ENCODE measurements around the gene ZSCAN1.

Gene ZSCAN1

GRCh38 chr19:58059671-58060078 lies 25.9 kb downstream of the ZSCAN1 start:
- no peak for DNase-seq (ENCODE audit: extremely low spot score)
- no peak for TF ChIP-seq BHLHE40 (IDR thresholded peaks at IDR 0.05; ENCODE audit: borderline replicate concordance)
- TF ChIP-seq ELF4 (IDR thresholded peaks at IDR 0.05): no peak
- TF ChIP-seq ZNF384 (IDR thresholded peaks at IDR 0.05): no peak
- no peak for TF ChIP-seq FOXK2 (IDR thresholded peaks at IDR 0.05)
- no peak for TF ChIP-seq TARDBP (IDR thresholded peaks at IDR 0.05)
- TF ChIP-seq SUZ12 (IDR thresholded peaks at IDR 0.05): no peak
- TF ChIP-seq L3MBTL2 (conservative IDR thresholded peaks at IDR 0.05): no peak
- no peak for TF ChIP-seq FOXA1 (IDR thresholded peaks at IDR 0.05)
- no peak for TF ChIP-seq PKNOX1 (IDR thresholded peaks at IDR 0.05)
- TF ChIP-seq ARNT (IDR thresholded peaks at IDR 0.05): no peak
- no peak for TF ChIP-seq HDGF (IDR thresholded peaks at IDR 0.05; ENCODE audit: borderline replicate concordance)
- no peak for TF ChIP-seq SP1 (IDR thresholded peaks at IDR 0.05)
- no peak for TF ChIP-seq NFRKB (IDR thresholded peaks at IDR 0.05)
- TF ChIP-seq LEF1 (IDR thresholded peaks at IDR 0.05; ENCODE audit: borderline replicate concordance): no peak
- no peak for TF ChIP-seq FOXM1 (IDR thresholded peaks at IDR 0.05; ENCODE audit: borderline replicate concordance)
- TF ChIP-seq CTBP1 (IDR thresholded peaks at IDR 0.05; ENCODE audit: borderline replicate concordance): no peak
- ChIA-PET CTCF (no interaction called here), POLR2A (no interaction called here)

- no peak for DNase-seq (ENCODE audit: extremely low spot score)
- CTCF ChIA-PET: no interaction called here
- POLR2A ChIA-PET: no interaction called here
- TF ChIP-seq PKNOX1 (IDR thresholded peaks at IDR 0.05) (no peak), ZNF384 (IDR thresholded peaks at IDR 0.05) (no peak), ARNT (IDR thresholded peaks at IDR 0.05) (no peak), LEF1 (IDR thresholded peaks at IDR 0.05; ENCODE audit: borderline replicate concordance) (no peak)
Observed at GRCh38 chr19:58060231-58060630, 26.4 kb downstream of the ZSCAN1 start.

- CTCF ChIA-PET: no interaction called here
- TF ChIP-seq CTBP1 (IDR thresholded peaks at IDR 0.05; ENCODE audit: borderline replicate concordance) (no peak), L3MBTL2 (conservative IDR thresholded peaks at IDR 0.05) (no peak), BHLHE40 (IDR thresholded peaks at IDR 0.05; ENCODE audit: borderline replicate concordance) (no peak), SUZ12 (IDR thresholded peaks at IDR 0.05) (no peak), NFRKB (IDR thresholded peaks at IDR 0.05) (no peak), SP1 (IDR thresholded peaks at IDR 0.05) (no peak), FOXA1 (IDR thresholded peaks at IDR 0.05) (no peak), LEF1 (IDR thresholded peaks at IDR 0.05; ENCODE audit: borderline replicate concordance) (no peak), ARNT (IDR thresholded peaks at IDR 0.05) (no peak), FOXM1 (IDR thresholded peaks at IDR 0.05; ENCODE audit: borderline replicate concordance) (no peak), FOXK2 (IDR thresholded peaks at IDR 0.05) (no peak), ZNF384 (IDR thresholded peaks at IDR 0.05) (no peak), ELF4 (IDR thresholded peaks at IDR 0.05) (no peak), TARDBP (IDR thresholded peaks at IDR 0.05) (no peak), PKNOX1 (IDR thresholded peaks at IDR 0.05) (no peak), HDGF (IDR thresholded peaks at IDR 0.05; ENCODE audit: borderline replicate concordance) (no peak)
- no peak for DNase-seq (ENCODE audit: extremely low spot score)
- POLR2A ChIA-PET: no interaction called here
Observed at GRCh38 chr19:58063712-58064111, 29.9 kb downstream of the ZSCAN1 start.

GRCh38 chr19:58067240-58067912 lies 33.6 kb downstream of the ZSCAN1 start:
- ChIA-PET CTCF (no interaction called here), POLR2A (no interaction called here)
- no peak for TF ChIP-seq HDGF (IDR thresholded peaks at IDR 0.05; ENCODE audit: borderline replicate concordance)
- TF ChIP-seq PKNOX1 (IDR thresholded peaks at IDR 0.05): no peak
- no peak for TF ChIP-seq ARNT (IDR thresholded peaks at IDR 0.05)
- no peak for TF ChIP-seq CTBP1 (IDR thresholded peaks at IDR 0.05; ENCODE audit: borderline replicate concordance)
- no peak for TF ChIP-seq L3MBTL2 (conservative IDR thresholded peaks at IDR 0.05)
- TF ChIP-seq FOXM1 (IDR thresholded peaks at IDR 0.05; ENCODE audit: borderline replicate concordance): no peak
- no peak for TF ChIP-seq LEF1 (IDR thresholded peaks at IDR 0.05; ENCODE audit: borderline replicate concordance)
- TF ChIP-seq ZNF384 (IDR thresholded peaks at IDR 0.05): no peak
- TF ChIP-seq BHLHE40 (IDR thresholded peaks at IDR 0.05; ENCODE audit: borderline replicate concordance): no peak
- no peak for TF ChIP-seq ELF4 (IDR thresholded peaks at IDR 0.05)
- no peak for TF ChIP-seq TARDBP (IDR thresholded peaks at IDR 0.05)
- no peak for TF ChIP-seq SP1 (IDR thresholded peaks at IDR 0.05)
- TF ChIP-seq FOXK2 (IDR thresholded peaks at IDR 0.05): no peak
- TF ChIP-seq NFRKB (IDR thresholded peaks at IDR 0.05): no peak
- no peak for TF ChIP-seq SUZ12 (IDR thresholded peaks at IDR 0.05)
- no peak for TF ChIP-seq FOXA1 (IDR thresholded peaks at IDR 0.05)
- no peak for DNase-seq (ENCODE audit: extremely low spot score)

GRCh38 chr19:58079792-58080191 lies 46.0 kb downstream of the ZSCAN1 start:
- no peak for DNase-seq (ENCODE audit: extremely low spot score)
- CTCF ChIA-PET: no interaction called here
- TF ChIP-seq BHLHE40 (IDR thresholded peaks at IDR 0.05; ENCODE audit: borderline replicate concordance) (no peak), HDGF (IDR thresholded peaks at IDR 0.05; ENCODE audit: borderline replicate concordance) (no peak), ELF4 (IDR thresholded peaks at IDR 0.05) (no peak), SUZ12 (IDR thresholded peaks at IDR 0.05) (no peak), NFRKB (IDR thresholded peaks at IDR 0.05) (no peak), SP1 (IDR thresholded peaks at IDR 0.05) (no peak), TARDBP (IDR thresholded peaks at IDR 0.05) (no peak), ZNF384 (IDR thresholded peaks at IDR 0.05) (no peak), FOXK2 (IDR thresholded peaks at IDR 0.05) (no peak)

More at GRCh38 chr19:58079792-58080191, 46.0 kb downstream of the ZSCAN1 start:
- POLR2A ChIA-PET: no interaction called here
